ENCODE results near the gene TMPRSS9. TPM values are rescaled to one million over a fixed set of nuclear protein-coding genes. Genes with fewer than 3 reads are reported as not detected.

TMPRSS9 gene
- total RNA-seq (2014; rRNA removed; shearing (Covaris generic)), result 0.10 TPM in 1 of 2 replicates, not detected in the other

GRCh38 chr19:2359992-2360685 is at the start of gene TMPRSS9:
TSS of gene TMPRSS9 (plus strand) at chr19:2360265. CDS start at chr19:2389786, 29,521 bp downstream.
- no peak for DNase-seq (ENCODE audit: low read depth)

- no peak for DNase-seq (ENCODE audit: low read depth)
These were observed 49.0 kb upstream of the TMPRSS9 start for GRCh38 chr19:2311093-2311492.

- no peak for DNase-seq (ENCODE audit: low read depth)
These were observed 47.1 kb upstream of the TMPRSS9 start for GRCh38 chr19:2312820-2313501.

GRCh38 chr19:2315121-2315817 is 44.8 kb upstream of the TMPRSS9 start:
- DNase-seq (ENCODE audit: low read depth), result no peak

GRCh38 chr19:2315818-2316353 is 44.2 kb upstream of the TMPRSS9 start:
- peak; percentile 72 for DNase-seq (ENCODE audit: low read depth)

GRCh38 chr19:2317300-2317699 is 42.8 kb upstream of the TMPRSS9 start:
- no peak for DNase-seq (ENCODE audit: low read depth)

- DNase-seq (ENCODE audit: low read depth), result no peak
These were observed 42.3 kb upstream of the TMPRSS9 start for GRCh38 chr19:2317756-2318155.

- DNase-seq (ENCODE audit: low read depth), result no peak
These were observed 41.1 kb upstream of the TMPRSS9 start for GRCh38 chr19:2318923-2319322.

GRCh38 chr19:2319551-2319950 is 40.5 kb upstream of the TMPRSS9 start:
- DNase-seq (ENCODE audit: low read depth), result no peak

- no peak for DNase-seq (ENCODE audit: low read depth)
These were observed 40.0 kb upstream of the TMPRSS9 start for GRCh38 chr19:2320049-2320448.

GRCh38 chr19:2320939-2321338 is 39.1 kb upstream of the TMPRSS9 start:
- DNase-seq (ENCODE audit: low read depth), result no peak

- DNase-seq (ENCODE audit: low read depth), result no peak
These were observed 38.3 kb upstream of the TMPRSS9 start for GRCh38 chr19:2321565-2322283.

GRCh38 chr19:2323707-2324106 is 36.4 kb upstream of the TMPRSS9 start:
- no peak for DNase-seq (ENCODE audit: low read depth)

- DNase-seq (ENCODE audit: low read depth), result no peak
These were observed 35.7 kb upstream of the TMPRSS9 start for GRCh38 chr19:2324220-2324948.

- DNase-seq (ENCODE audit: low read depth), result no peak
These were observed 34.6 kb upstream of the TMPRSS9 start for GRCh38 chr19:2325281-2326046.

- DNase-seq (ENCODE audit: low read depth), result peak; percentile 26
These were observed 33.2 kb upstream of the TMPRSS9 start for GRCh38 chr19:2326699-2327360.

- peak; percentile 80 for DNase-seq (ENCODE audit: low read depth)
These were observed 32.2 kb upstream of the TMPRSS9 start for GRCh38 chr19:2327773-2328400.

GRCh38 chr19:2328401-2329148 is 31.5 kb upstream of the TMPRSS9 start, which contains the start of the genes LSM7 and SPPL2B:
TSS of gene LSM7 (minus strand) at chr19:2328586. CDS start at chr19:2328566, 20 bp downstream.
TSS of gene SPPL2B (plus strand) at chr19:2328684. CDS start at chr19:2328710, 26 bp downstream.
- peak; percentile 85 for DNase-seq (ENCODE audit: low read depth)

All from RPMI7951 (cell line).